ENCODE results near the gene PROSER3.

PROSER3 gene

DNA sequence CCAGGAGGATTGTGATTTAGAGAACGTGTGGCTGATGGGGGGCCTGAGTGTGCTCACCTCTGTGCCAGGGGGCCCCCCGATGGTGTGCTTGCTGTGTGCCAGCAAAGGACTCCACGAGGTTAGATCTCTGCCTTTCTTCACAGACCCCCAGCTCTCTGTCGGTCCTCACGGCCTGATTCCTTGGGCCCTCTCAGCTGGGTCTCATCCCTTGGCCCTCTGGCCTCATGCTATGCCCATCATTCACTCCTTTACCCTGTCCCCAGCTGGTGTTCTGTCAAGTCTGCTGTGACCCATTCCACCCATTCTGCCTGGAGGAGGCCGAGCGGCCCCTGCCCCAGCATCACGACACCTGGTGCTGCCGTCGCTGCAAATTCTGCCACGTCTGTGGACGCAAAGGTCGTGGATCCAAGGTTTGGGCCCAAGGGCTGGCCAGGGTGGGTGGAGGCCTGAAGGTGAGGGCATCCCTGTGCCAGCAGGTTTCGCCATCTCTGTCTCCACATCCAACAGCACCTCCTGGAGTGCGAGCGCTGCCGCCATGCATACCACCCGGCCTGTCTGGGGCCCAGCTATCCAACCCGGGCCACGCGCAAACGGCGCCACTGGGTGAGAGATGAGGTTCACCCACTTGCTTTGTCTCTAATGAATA is 32.6 kb upstream of the PROSER3 start:
- no peak for DNase-seq
- Histone ChIP-seq H3K18ac (ENCODE audit: low read depth in 1 of 2, low read length in 2 of 2) (no peak overlapping the region), H3K9ac (ENCODE audit: low read length) (no peak overlapping the region), H3K4me2 (ENCODE audit: low read length, poor library complexity, severe bottlenecking) (no peak overlapping the region), H2BK15ac (ENCODE audit: low read depth, poor library complexity, severe bottlenecking) (no peak overlapping the region), H3K4me1 (ENCODE audit: control insufficient read depth, insufficient read depth, low read depth, low read length) (no peaks in the 10 kb centered on the region), H3K36me3 (ENCODE audit: control insufficient read depth in 1 of 2, insufficient read depth in 2 of 2, low read depth in 1 of 2, low read length in 2 of 2) (peaks cover 92 to 99% of the 10 kb centered on the region in 2 experiments), H2BK12ac (ENCODE audit: low read length in 2 of 2) (no peak overlapping the region), H3K4ac (ENCODE audit: low read depth in 1 of 2, low read length in 2 of 2) (no peak overlapping the region), H4K8ac (ENCODE audit: low read length) (no peak overlapping the region), H2BK120ac (ENCODE audit: low read depth, low read length) (no peak overlapping the region), H3K27ac (ENCODE audit: low read length, poor library complexity, severe bottlenecking) (no peak overlapping the region), H3K9me3 (ENCODE audit: control insufficient read depth, low read length) (no peaks in the 10 kb centered on the region), H2AFZ (ENCODE audit: low read depth, low read length) (no peak overlapping the region), H2BK5ac (ENCODE audit: low read depth, low read length, poor library complexity, severe bottlenecking) (no peak overlapping the region), H4K91ac (ENCODE audit: low read length) (no peak overlapping the region), H2AK5ac (ENCODE audit: low read length, severe bottlenecking) (no peak overlapping the region), H3K27me3 (ENCODE audit: control insufficient read depth in 1 of 2, insufficient read depth in 1 of 2, low read length in 2 of 2) (no peaks in the 10 kb centered on the region), H3K23ac (ENCODE audit: low read length in 2 of 2) (no peak overlapping the region), H3K14ac (ENCODE audit: low read length in 2 of 2) (no peak overlapping the region), H3K79me1 (replicated peaks; ENCODE audit: low read length, poor library complexity, severe bottlenecking) (peaks cover 67% of the 10 kb centered on the region), H3K4me3 (ENCODE audit: insufficient read depth in 1 of 2, low read depth in 1 of 2, low read length in 2 of 2) (no peak overlapping the region)
- WGBS = 97% methylated on average over 21 of the region's 23 CpGs

DNA sequence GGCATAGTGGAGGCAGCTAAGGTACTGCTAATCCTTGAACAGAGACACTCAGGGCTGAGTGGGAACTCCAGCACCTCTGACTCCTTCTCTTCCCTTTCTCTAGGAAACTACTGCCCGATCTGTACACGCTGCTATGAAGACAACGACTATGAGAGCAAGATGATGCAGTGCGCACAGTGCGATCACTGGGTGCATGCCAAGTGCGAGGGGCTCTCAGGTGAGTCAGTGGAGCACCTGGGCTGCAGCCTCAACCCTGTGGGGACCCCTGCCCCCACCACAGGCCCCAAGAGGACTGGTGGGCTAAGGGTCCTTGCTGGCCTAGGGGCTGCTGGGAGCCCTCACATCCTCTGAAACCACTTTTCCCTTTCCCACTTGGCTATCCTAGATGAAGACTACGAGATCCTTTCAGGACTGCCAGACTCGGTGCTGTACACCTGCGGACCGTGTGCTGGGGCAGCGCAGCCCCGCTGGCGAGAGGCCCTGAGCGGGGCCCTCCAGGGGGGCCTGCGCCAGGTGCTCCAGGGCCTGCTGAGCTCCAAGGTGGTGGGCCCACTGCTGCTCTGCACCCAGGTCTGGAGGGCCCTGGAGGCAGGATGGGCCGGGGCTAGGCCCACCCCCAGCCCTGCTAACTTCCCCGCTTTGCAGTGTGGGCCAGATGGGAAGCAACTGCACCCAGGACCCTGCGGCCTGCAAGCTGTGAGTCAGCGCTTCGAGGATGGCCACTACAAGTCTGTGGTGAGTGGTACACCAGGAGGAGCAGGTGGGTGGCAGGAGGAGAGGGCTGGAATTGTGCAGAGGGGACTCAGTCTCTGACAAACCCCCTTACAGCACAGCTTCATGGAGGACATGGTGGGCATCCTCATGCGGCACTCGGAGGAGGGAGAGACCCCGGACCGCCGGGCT is 30.7 kb upstream of the PROSER3 start:
- H3K4me3 ChIP-seq (ENCODE audit: insufficient read depth in 1 of 2, low read depth in 1 of 2, low read length in 2 of 2) = no peak overlapping the region
- peaks cover 96 to 99% of the 10 kb centered on the region in 2 experiments for H3K36me3 ChIP-seq (ENCODE audit: control insufficient read depth in 1 of 2, insufficient read depth in 2 of 2, low read depth in 1 of 2, low read length in 2 of 2)
- H3K4me2 ChIP-seq (ENCODE audit: low read length, poor library complexity, severe bottlenecking) = no peak overlapping the region
- no peak overlapping the region for H2BK12ac ChIP-seq (ENCODE audit: low read length in 2 of 2)
- no peak overlapping the region for H2BK5ac ChIP-seq (ENCODE audit: low read depth, low read length, poor library complexity, severe bottlenecking)
- no peak overlapping the region for H2AFZ ChIP-seq (ENCODE audit: low read depth, low read length)
- no peak overlapping the region for H2BK15ac ChIP-seq (ENCODE audit: low read depth, poor library complexity, severe bottlenecking)
- H2AK5ac ChIP-seq (ENCODE audit: low read length, severe bottlenecking) = no peak overlapping the region
- H4K91ac ChIP-seq (ENCODE audit: low read length) = no peak overlapping the region
- no peaks in the 10 kb centered on the region for H3K9me3 ChIP-seq (ENCODE audit: control insufficient read depth, low read length)
- peaks cover 75% of the 10 kb centered on the region for H3K79me1 ChIP-seq (replicated peaks; ENCODE audit: low read length, poor library complexity, severe bottlenecking)
- no peaks in the 10 kb centered on the region for H3K4me1 ChIP-seq (ENCODE audit: control insufficient read depth, insufficient read depth, low read depth, low read length)
- no peak overlapping the region for H2BK120ac ChIP-seq (ENCODE audit: low read depth, low read length)
- no peak overlapping the region for H3K9ac ChIP-seq (ENCODE audit: low read length)
- no peak overlapping the region for H3K4ac ChIP-seq (ENCODE audit: low read depth in 1 of 2, low read length in 2 of 2)
- no peak overlapping the region for H3K23ac ChIP-seq (ENCODE audit: low read length in 2 of 2)
- H3K18ac ChIP-seq (ENCODE audit: low read depth in 1 of 2, low read length in 2 of 2) = no peak overlapping the region
- no peaks in the 10 kb centered on the region for H3K27me3 ChIP-seq (ENCODE audit: control insufficient read depth in 1 of 2, insufficient read depth in 1 of 2, low read length in 2 of 2)
- H3K14ac ChIP-seq (ENCODE audit: low read length in 2 of 2) = no peak overlapping the region
- DNase-seq = no peak
- H3K27ac ChIP-seq (ENCODE audit: low read length, poor library complexity, severe bottlenecking) = no peak overlapping the region
- no peak overlapping the region for H4K8ac ChIP-seq (ENCODE audit: low read length)
- 96% methylated on average over 25 of the region's 25 CpGs for whole genome bisulfite sequencing

DNA sequence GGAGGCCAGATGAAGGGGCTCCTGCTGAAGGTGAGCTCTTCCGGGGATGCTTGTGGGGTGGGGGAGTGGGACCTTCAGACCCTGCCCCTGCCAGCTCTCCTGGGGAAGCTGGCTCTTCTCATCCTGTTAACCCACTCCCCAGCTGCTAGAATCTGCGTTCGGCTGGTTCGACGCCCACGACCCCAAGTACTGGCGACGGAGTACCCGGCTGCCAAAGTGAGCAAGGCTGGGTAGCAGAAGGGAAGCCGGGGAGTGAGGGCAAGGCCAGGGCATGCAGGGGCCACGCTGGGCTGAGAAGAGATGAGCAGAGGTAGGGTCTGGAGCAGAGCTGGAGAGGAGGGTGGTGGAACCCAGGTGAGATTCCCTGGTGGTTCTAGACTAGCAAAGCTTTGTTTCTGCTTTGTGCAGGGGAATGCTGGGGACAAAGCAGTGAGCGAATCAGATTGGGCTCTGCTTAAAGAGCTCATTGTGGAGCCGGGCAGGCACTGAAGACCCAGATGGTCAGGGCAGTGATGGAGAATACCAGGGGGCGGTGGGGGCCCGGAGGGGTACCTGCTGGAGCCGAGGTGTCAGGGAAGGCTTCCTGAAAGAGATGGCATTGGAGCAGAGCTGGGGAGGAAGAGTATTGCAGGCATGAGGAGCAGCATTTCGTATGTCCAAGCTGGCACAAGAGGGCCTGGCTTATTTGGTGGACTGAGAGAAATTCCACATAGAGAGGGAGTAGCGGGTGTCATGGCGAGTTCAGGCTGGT is 29.8 kb upstream of the PROSER3 start:
- Histone ChIP-seq H4K91ac (ENCODE audit: low read length) (no peak overlapping the region), H3K4me1 (ENCODE audit: control insufficient read depth, insufficient read depth, low read depth, low read length) (no peaks in the 10 kb centered on the region), H3K36me3 (ENCODE audit: control insufficient read depth in 1 of 2, insufficient read depth in 2 of 2, low read depth in 1 of 2, low read length in 2 of 2) (peaks cover 88 to 99% of the 10 kb centered on the region in 2 experiments), H3K14ac (ENCODE audit: low read length in 2 of 2) (no peak overlapping the region), H2BK5ac (ENCODE audit: low read depth, low read length, poor library complexity, severe bottlenecking) (no peak overlapping the region), H3K18ac (ENCODE audit: low read depth in 1 of 2, low read length in 2 of 2) (no peak overlapping the region), H2AFZ (ENCODE audit: low read depth, low read length) (no peak overlapping the region), H4K8ac (ENCODE audit: low read length) (no peak overlapping the region), H3K9me3 (ENCODE audit: control insufficient read depth, low read length) (no peaks in the 10 kb centered on the region), H2BK12ac (ENCODE audit: low read length in 2 of 2) (no peak overlapping the region), H3K27ac (ENCODE audit: low read length, poor library complexity, severe bottlenecking) (no peak overlapping the region), H2BK120ac (ENCODE audit: low read depth, low read length) (no peak overlapping the region), H3K4me3 (ENCODE audit: insufficient read depth in 1 of 2, low read depth in 1 of 2, low read length in 2 of 2) (no peak overlapping the region), H3K4ac (ENCODE audit: low read depth in 1 of 2, low read length in 2 of 2) (no peak overlapping the region), H3K4me2 (ENCODE audit: low read length, poor library complexity, severe bottlenecking) (no peak overlapping the region), H3K27me3 (ENCODE audit: control insufficient read depth in 1 of 2, insufficient read depth in 1 of 2, low read length in 2 of 2) (no peaks in the 10 kb centered on the region), H2BK15ac (ENCODE audit: low read depth, poor library complexity, severe bottlenecking) (no peak overlapping the region), H3K23ac (ENCODE audit: low read length in 2 of 2) (no peak overlapping the region), H3K9ac (ENCODE audit: low read length) (no peak overlapping the region), H3K79me1 (replicated peaks; ENCODE audit: low read length, poor library complexity, severe bottlenecking) (peaks cover 73% of the 10 kb centered on the region), H2AK5ac (ENCODE audit: low read length, severe bottlenecking) (no peak overlapping the region)
- WGBS = 97% methylated on average over 19 of the region's 19 CpGs
- no peak for DNase-seq

DNA sequence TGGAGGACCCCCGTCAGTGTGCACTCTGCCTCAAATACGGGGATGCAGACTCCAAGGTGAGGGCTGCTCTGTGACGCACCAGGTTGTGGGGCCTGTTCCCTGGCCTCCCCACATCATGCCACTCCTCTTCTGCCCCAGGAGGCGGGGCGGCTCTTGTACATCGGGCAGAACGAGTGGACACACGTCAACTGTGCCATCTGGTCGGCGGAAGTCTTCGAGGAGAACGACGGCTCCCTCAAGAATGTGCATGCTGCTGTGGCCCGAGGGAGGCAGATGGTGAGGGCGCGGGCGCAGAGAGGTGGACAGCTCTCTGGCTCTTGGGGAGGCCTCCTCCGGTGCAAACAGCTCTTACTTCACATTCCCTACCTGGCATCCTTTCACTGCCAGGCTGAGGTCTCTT is 29.0 kb upstream of the PROSER3 start:
- no peak overlapping the region for H3K4me2 ChIP-seq (ENCODE audit: low read length, poor library complexity, severe bottlenecking)
- no peak overlapping the region for H2AFZ ChIP-seq (ENCODE audit: low read depth, low read length)
- H2BK5ac ChIP-seq (ENCODE audit: low read depth, low read length, poor library complexity, severe bottlenecking) = no peak overlapping the region
- no peak overlapping the region for H3K4ac ChIP-seq (ENCODE audit: low read depth in 1 of 2, low read length in 2 of 2)
- 98% methylated on average over 17 of the region's 18 CpGs for WGBS
- no peaks in the 10 kb centered on the region for H3K27me3 ChIP-seq (ENCODE audit: control insufficient read depth in 1 of 2, insufficient read depth in 1 of 2, low read length in 2 of 2)
- no peak overlapping the region for H4K8ac ChIP-seq (ENCODE audit: low read length)
- no peak overlapping the region for H3K23ac ChIP-seq (ENCODE audit: low read length in 2 of 2)
- H3K4me1 ChIP-seq (ENCODE audit: control insufficient read depth, insufficient read depth, low read depth, low read length) = no peaks in the 10 kb centered on the region
- H3K18ac ChIP-seq (ENCODE audit: low read depth in 1 of 2, low read length in 2 of 2) = no peak overlapping the region
- H3K9ac ChIP-seq (ENCODE audit: low read length) = no peak overlapping the region
- no peak overlapping the region for H2BK120ac ChIP-seq (ENCODE audit: low read depth, low read length)
- no peak for DNase-seq
- H3K4me3 ChIP-seq (ENCODE audit: insufficient read depth in 1 of 2, low read depth in 1 of 2, low read length in 2 of 2) = no peak overlapping the region
- no peaks in the 10 kb centered on the region for H3K9me3 ChIP-seq (ENCODE audit: control insufficient read depth, low read length)
- no peak overlapping the region for H2BK15ac ChIP-seq (ENCODE audit: low read depth, poor library complexity, severe bottlenecking)
- no peak overlapping the region for H4K91ac ChIP-seq (ENCODE audit: low read length)
- no peak overlapping the region for H3K14ac ChIP-seq (ENCODE audit: low read length in 2 of 2)
- peaks cover 87 to 99% of the 10 kb centered on the region in 2 experiments for H3K36me3 ChIP-seq (ENCODE audit: control insufficient read depth in 1 of 2, insufficient read depth in 2 of 2, low read depth in 1 of 2, low read length in 2 of 2)
- no peak overlapping the region for H2BK12ac ChIP-seq (ENCODE audit: low read length in 2 of 2)
- peaks cover 70% of the 10 kb centered on the region for H3K79me1 ChIP-seq (replicated peaks; ENCODE audit: low read length, poor library complexity, severe bottlenecking)
- H2AK5ac ChIP-seq (ENCODE audit: low read length, severe bottlenecking) = no peak overlapping the region
- no peak overlapping the region for H3K27ac ChIP-seq (ENCODE audit: low read length, poor library complexity, severe bottlenecking)

All from mesenchymal stem cell (in vitro differentiated cells and primary cell).